Neuronal stem cell (in vitro differentiated cells): Measurements from ENCODE around the gene PWWP2B.
A peak's percentile ranks its signal among the peaks of the same experiment; 100 is the strongest.

Experiments used
- DNase-seq: peaks from one replicate; pipeline ENCODE4 v3.0.0-alpha.2; 2013; ENCODE audit warnings: low spot score
- H2AFZ ChIP-seq: one replicate; pipeline ENCODE4 v1.6.1; 2013; ENCODE audit warnings: mild to moderate bottlenecking, low read length, inconsistent platforms
- H2AK5ac ChIP-seq: 2 replicates; pipeline ENCODE4 v1.6.1; 2013; ENCODE audit warnings: low read depth, mild to moderate bottlenecking, inconsistent platforms, low read length, moderate library complexity, mixed read lengths
- H2BK120ac ChIP-seq: 2 replicates; pipeline ENCODE4 v1.6.1; 2013; ENCODE audit warnings: low read depth, mild to moderate bottlenecking, inconsistent platforms, low read length, moderate library complexity, mixed read lengths
- H2BK12ac ChIP-seq: one replicate; pipeline ENCODE4 v1.6.1; 2013; ENCODE audit warnings: low read length, inconsistent platforms
- H2BK15ac ChIP-seq: 2 replicates; pipeline ENCODE4 v1.6.1; 2013; ENCODE audit warnings: mild to moderate bottlenecking, low read length, inconsistent platforms, mixed read lengths
- H2BK5ac ChIP-seq: one replicate; pipeline ENCODE4 v1.6.1; 2013; ENCODE audit warnings: inconsistent platforms, mild to moderate bottlenecking, low read length, moderate library complexity
- H3K14ac ChIP-seq: one replicate; pipeline ENCODE4 v1.6.1; 2013; ENCODE audit warnings: low read length, inconsistent platforms
- H3K18ac ChIP-seq: 2 replicates; pipeline ENCODE4 v1.6.1; 2013; ENCODE audit warnings: low read length, inconsistent platforms
- H3K23ac ChIP-seq: 2 replicates; pipeline ENCODE4 v1.6.1; 2013; ENCODE audit warnings: low read depth, mild to moderate bottlenecking, mixed read lengths, low read length, inconsistent platforms; ENCODE audit not compliant: poor library complexity
- H3K27ac ChIP-seq: replicated peaks from 3 replicates; pipeline ENCODE4 v1.5.1; 2013; ENCODE audit warnings: low read length, inconsistent platforms
- H3K27me3 ChIP-seq, 3 experiments: 2 replicates each; pipeline ENCODE4 v1.6.1; 2013; ENCODE audit warnings: low read length in 3 of 3, mild to moderate bottlenecking in 2 of 3, inconsistent platforms in 1 of 3, low read depth in 1 of 3, mixed read lengths in 1 of 3, moderate library complexity in 1 of 3; ENCODE audit not compliant: control insufficient read depth in 3 of 3, insufficient read depth in 3 of 3
- H3K36me3 ChIP-seq, 2 donors: replicated peaks in 1 of 2; 2 replicates each; pipeline ENCODE4 v1.6.1; 2013; ENCODE audit warnings: low read length in 2 of 2; ENCODE audit not compliant: control insufficient read depth in 2 of 2, insufficient read depth in 2 of 2
- H3K4ac ChIP-seq: 2 replicates; pipeline ENCODE4 v1.6.1; 2013; ENCODE audit warnings: inconsistent platforms, mild to moderate bottlenecking, low read length, moderate library complexity
- H3K4me1 ChIP-seq, 2 donors: 1 replicate in 1 of 2; 2 replicates in 1 of 2; pipeline ENCODE4 v1.6.1; 2013; ENCODE audit warnings: low read length in 2 of 2, low read depth in 1 of 2; ENCODE audit not compliant: control insufficient read depth in 2 of 2, insufficient read depth in 1 of 2
- H3K4me2 ChIP-seq: one replicate; pipeline ENCODE4 v1.6.1; 2013; ENCODE audit warnings: mild to moderate bottlenecking, low read length, inconsistent platforms; ENCODE audit not compliant: insufficient read depth, poor library complexity, severe bottlenecking
- H3K4me3 ChIP-seq, 2 donors: 2 replicates each; pipeline ENCODE4 v1.5.1; 2013; ENCODE audit warnings: low read length in 2 of 2, mild to moderate bottlenecking in 2 of 2, inconsistent platforms in 1 of 2, moderate library complexity in 1 of 2
- H3K79me1 ChIP-seq: one replicate; pipeline ENCODE4 v1.6.1; 2013; ENCODE audit warnings: low read depth, mild to moderate bottlenecking, inconsistent platforms, low read length, moderate library complexity
- H3K9ac ChIP-seq: one replicate; pipeline ENCODE4 v1.6.1; 2013; ENCODE audit warnings: mild to moderate bottlenecking, low read depth, low read length, inconsistent platforms; ENCODE audit not compliant: poor library complexity
- H3K9me3 ChIP-seq, 2 donors: replicated peaks in 1 of 2; 2 replicates each; pipeline versions ENCODE3 to v1.6.1; 2013; ENCODE audit warnings: low read length in 2 of 2, mild to moderate bottlenecking in 2 of 2, inconsistent platforms in 1 of 2, low read depth in 1 of 2, mixed read lengths in 1 of 2, moderate library complexity in 1 of 2; ENCODE audit not compliant: control insufficient read depth in 2 of 2, insufficient read depth in 1 of 2
- H4K8ac ChIP-seq: one replicate; pipeline ENCODE4 v1.6.1; 2013; ENCODE audit warnings: low read depth, mild to moderate bottlenecking, inconsistent platforms, low read length, moderate library complexity
- H4K91ac ChIP-seq: one replicate; pipeline ENCODE4 v1.6.1; 2013; ENCODE audit warnings: low read length, low read depth, mild to moderate bottlenecking, inconsistent platforms; ENCODE audit not compliant: poor library complexity
- WGBS, 2 donors: extraction: QIAGEN DNeasy Blood & Tissue Kit; methylation state at CpG; one replicate each; pipeline ENCODE4 v1.1.7; 2013; ENCODE audit warnings: missing lambda C conversion rate in 2 of 2, mixed read lengths in 1 of 2; ENCODE audit not compliant: insufficient read length in 2 of 2, insufficient replicate concordance in 1 of 2; ENCODE audit errors: extremely low coverage in 2 of 2; 5-methylcytosine and 5-hydroxymethylcytosine counted together

Gene PWWP2B

GRCh38 chr10:132416566-132417256 lies 19.7 kb downstream of the PWWP2B start:
- Histone ChIP-seq H3K27ac (no peak overlapping the region), H3K4ac (peak overlapping the region; percentile 26), H2AFZ (no peak overlapping the region), H3K9ac (peak overlapping the region; percentile 81), H4K8ac (no peak overlapping the region), H3K4me2 (no peak overlapping the region), H3K14ac (no peak overlapping the region), H2BK12ac (no peak overlapping the region), H3K79me1 (peaks cover 2% of the 10 kb centered on the region), H3K4me3 (no peak overlapping the region), H2BK15ac (no peak overlapping the region), H3K18ac (peak overlapping the region; percentile 78), H4K91ac (peak overlapping the region; percentile 53), H3K23ac (peak overlapping the region; percentile 80), H3K4me1 (peaks cover 11 to 37% of the 10 kb centered on the region in 2 donors), H2BK5ac (no peak overlapping the region), H3K9me3 (peaks cover 0 to 4% of the 10 kb centered on the region in 2 donors), H2AK5ac (peak overlapping the region; percentile 90), H2BK120ac (peak overlapping the region; percentile 28), H3K36me3 (peaks cover 2 to 4% of the 10 kb centered on the region in 2 donors), H3K27me3 (peaks cover 0 to 2% (median 0%) of the 10 kb centered on the region in 3 experiments)
- WGBS, 2 donors = no CpG with 5 or more reads among the region's 32 CpGs
- DNase-seq = no peak

DNA sequence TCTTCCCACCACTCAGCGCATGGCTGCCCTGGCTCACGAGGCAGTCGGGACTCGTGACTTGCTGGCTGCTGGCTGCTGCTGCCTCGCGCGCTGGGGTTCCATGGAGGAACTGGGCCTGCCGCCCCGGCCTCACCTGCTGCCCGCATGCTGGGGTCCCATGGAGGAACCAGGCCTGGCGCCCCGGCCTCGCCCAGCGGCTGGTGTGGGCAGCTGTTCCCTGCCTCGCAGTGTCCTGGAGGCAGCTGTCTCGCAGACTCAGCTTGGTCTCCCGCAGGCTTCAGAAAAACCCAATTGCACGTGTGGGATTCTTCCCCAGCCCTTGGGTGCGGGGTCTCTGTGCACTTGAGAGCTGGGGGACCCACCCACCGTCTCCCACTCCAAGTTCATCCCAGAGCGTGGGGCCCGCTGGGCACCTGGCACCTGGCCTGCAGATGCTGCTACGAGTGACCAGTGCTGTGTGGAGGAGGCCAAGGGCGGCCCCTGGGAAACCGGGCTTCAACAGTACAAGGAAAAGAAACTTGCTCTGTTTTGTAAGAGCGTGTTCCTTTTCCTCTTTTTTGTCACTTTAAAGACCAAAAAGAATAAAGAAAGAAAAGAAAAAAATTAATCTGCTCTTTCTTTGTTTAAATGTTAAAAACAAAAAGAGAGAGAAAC lies 20.4 kb downstream of the PWWP2B start:
- no peak overlapping the region for H3K27ac ChIP-seq
- no CpG with 5 or more reads among the region's 26 CpGs for WGBS, 2 donors

DNA sequence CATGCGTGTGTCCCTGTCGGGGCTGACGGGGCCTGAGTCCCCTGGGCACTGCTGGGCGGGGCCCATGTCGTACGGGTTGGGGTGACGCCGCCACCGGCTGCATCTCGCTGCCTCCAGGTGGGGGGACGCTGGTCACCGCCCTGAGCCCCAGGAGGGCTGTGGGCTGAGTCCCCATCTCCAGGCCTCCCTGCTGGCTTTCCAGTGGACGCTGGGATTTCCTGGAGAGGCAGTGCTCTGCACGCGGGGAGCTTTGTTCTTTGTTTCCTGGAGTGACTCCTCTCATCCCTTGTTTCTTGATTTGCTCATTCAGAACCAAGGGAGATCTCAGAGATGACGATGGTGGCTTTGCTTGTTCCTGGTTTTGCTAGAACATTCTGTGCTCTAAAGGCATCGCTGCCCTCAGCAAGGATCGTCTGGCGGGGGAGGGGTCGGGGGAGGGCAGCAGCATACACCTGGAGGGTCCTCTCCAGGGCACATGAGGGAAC lies 21.0 kb downstream of the PWWP2B start:
- no peak overlapping the region for H3K4me3 ChIP-seq
- H2BK12ac ChIP-seq = no peak overlapping the region
- no peak overlapping the region for H3K23ac ChIP-seq
- no peak overlapping the region for H3K9ac ChIP-seq
- peak overlapping the region; percentile 86 for H2AK5ac ChIP-seq
- no peak overlapping the region for H3K14ac ChIP-seq
- H4K8ac ChIP-seq = no peak overlapping the region
- H3K9me3 ChIP-seq = peaks cover 0 to 3% of the 10 kb centered on the region in 2 donors
- no peak overlapping the region for H2BK120ac ChIP-seq
- peaks cover 2 to 4% of the 10 kb centered on the region in 2 donors for H3K36me3 ChIP-seq
- no peak overlapping the region for H3K4me2 ChIP-seq
- peak overlapping the region; percentile 33 for H2BK15ac ChIP-seq
- H3K18ac ChIP-seq = peak overlapping the region; percentile 70
- H3K4me1 ChIP-seq = peaks cover 13 to 40% of the 10 kb centered on the region in 2 donors
- WGBS, 2 donors = no CpG with 5 or more reads among the region's 20 CpGs
- H3K27me3 ChIP-seq = peaks cover 0 to 2% (median 0%) of the 10 kb centered on the region in 3 experiments
- peaks cover 2% of the 10 kb centered on the region for H3K79me1 ChIP-seq
- DNase-seq = no peak
- H3K27ac ChIP-seq = no peak overlapping the region
- H2AFZ ChIP-seq = no peak overlapping the region
- no peak overlapping the region for H3K4ac ChIP-seq
- H4K91ac ChIP-seq = no peak overlapping the region
- peak overlapping the region; percentile 82 for H2BK5ac ChIP-seq

More for the DNA sequence above, 20.4 kb downstream of the PWWP2B start:
- DNase-seq = no peak
- Histone ChIP-seq H3K23ac (peak overlapping the region; percentile 80), H3K4ac (peak overlapping the region; percentile 26), H2BK15ac (no peak overlapping the region), H4K8ac (no peak overlapping the region), H2AK5ac (peak overlapping the region; percentile 53), H3K4me1 (peaks cover 13 to 42% of the 10 kb centered on the region in 2 donors), H3K4me2 (no peak overlapping the region), H3K9ac (peak overlapping the region; percentile 81), H2BK12ac (no peak overlapping the region), H3K79me1 (peaks cover 2% of the 10 kb centered on the region), H2BK120ac (peak overlapping the region; percentile 28), H3K36me3 (peaks cover 2 to 4% of the 10 kb centered on the region in 2 donors), H2AFZ (no peak overlapping the region), H3K18ac (peak overlapping the region; percentile 78), H3K4me3 (no peak overlapping the region), H4K91ac (peak overlapping the region; percentile 53), H3K9me3 (peaks cover 0 to 4% of the 10 kb centered on the region in 2 donors), H3K14ac (peak overlapping the region; percentile 56), H3K27me3 (peaks cover 0 to 2% (median 0%) of the 10 kb centered on the region in 3 experiments), H2BK5ac (no peak overlapping the region)
